NT2/D1 (cell line): ENCODE data around the gene CEP41.

Experiments
- DNase-seq: peaks from one replicate; pipeline ENCODE4 v3.0.0-alpha.2; 2011; ENCODE audit warnings: low read depth, low spot score
- H3K27me3 ChIP-seq: 2 replicates; pipeline ENCODE4 v1.6.0; 2011; ENCODE audit warnings: mild to moderate bottlenecking; ENCODE audit not compliant: insufficient read length, insufficient read depth
- H3K36me3 ChIP-seq: 2 replicates; pipeline ENCODE4 v1.6.1; 2011; ENCODE audit warnings: mild to moderate bottlenecking, low read length, mixed read lengths; ENCODE audit not compliant: insufficient read depth, insufficient read length
- H3K4me1 ChIP-seq: 2 replicates; pipeline ENCODE4 v1.5.1; 2011; ENCODE audit not compliant: insufficient read depth, insufficient read length
- H3K4me3 ChIP-seq: 2 replicates; pipeline ENCODE4 v1.5.1; 2011; ENCODE audit warnings: low read depth; ENCODE audit not compliant: insufficient read length
- H3K9ac ChIP-seq: 2 replicates; pipeline ENCODE4 v1.6.0; 2011; ENCODE audit warnings: low read depth; ENCODE audit not compliant: insufficient read length
- H3K9me3 ChIP-seq: 2 replicates; pipeline ENCODE4 v1.5.1; 2011; ENCODE audit warnings: mild to moderate bottlenecking, low read length; ENCODE audit not compliant: insufficient read depth
- SUZ12 ChIP-seq: IDR thresholded peaks from 2 replicates; pipeline ENCODE4 v1.6.1; 2011; ENCODE audit not compliant: insufficient read length, insufficient read depth; ENCODE audit errors: extremely low read depth
- YY1 ChIP-seq: IDR thresholded peaks from 2 replicates; pipeline ENCODE4 v1.6.1; 2011; ENCODE audit not compliant: insufficient read length, insufficient read depth
- ZNF274 ChIP-seq: IDR thresholded peaks from 2 replicates; pipeline ENCODE4 v1.6.1; 2011; ENCODE audit warnings: mild to moderate bottlenecking, low read depth, low read length

The CEP41 gene

GRCh38 chr7:130426564-130426963 lies 14.3 kb downstream of the CEP41 start:
- peaks cover 4% of the 10 kb centered on the region for H3K36me3 ChIP-seq

DNA sequence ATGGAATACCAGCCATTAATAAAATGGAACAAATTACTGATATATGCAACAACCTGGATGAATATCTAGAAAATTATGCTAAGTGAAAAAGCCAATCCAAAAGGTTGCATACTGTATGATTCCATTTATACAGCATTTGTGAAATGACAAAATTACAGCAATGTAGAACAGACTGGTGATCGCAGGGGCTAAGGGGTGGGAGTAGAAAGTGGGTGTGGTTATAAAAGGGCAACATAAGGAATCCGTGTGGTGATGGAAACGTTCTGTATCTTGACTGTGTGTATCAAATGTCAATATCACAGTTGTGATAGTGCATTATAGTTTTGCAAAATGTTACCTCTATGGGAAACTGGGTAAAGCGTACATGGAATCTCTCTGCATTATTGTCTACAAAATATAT lies 15.0 kb downstream of the CEP41 start:
- Histone ChIP-seq H3K36me3 (peaks cover 4% of the 10 kb centered on the region), H3K9ac (no peak overlapping the region), H3K27me3 (no peaks in the 10 kb centered on the region), H3K4me1 (no peaks in the 10 kb centered on the region), H3K4me3 (no peak overlapping the region), H3K9me3 (no peaks in the 10 kb centered on the region)
- no peak for TF ChIP-seq YY1
- no peak for DNase-seq

More at GRCh38 chr7:130426564-130426963, 14.3 kb downstream of the CEP41 start:
- no peak for TF ChIP-seq SUZ12
- no peak for TF ChIP-seq ZNF274
- no peak for TF ChIP-seq YY1
- H3K4me1 ChIP-seq: no peaks in the 10 kb centered on the region
- no peak for DNase-seq
- no peak overlapping the region for H3K4me3 ChIP-seq
- no peaks in the 10 kb centered on the region for H3K9me3 ChIP-seq
- no peaks in the 10 kb centered on the region for H3K27me3 ChIP-seq
- H3K9ac ChIP-seq: no peak overlapping the region

DNA sequence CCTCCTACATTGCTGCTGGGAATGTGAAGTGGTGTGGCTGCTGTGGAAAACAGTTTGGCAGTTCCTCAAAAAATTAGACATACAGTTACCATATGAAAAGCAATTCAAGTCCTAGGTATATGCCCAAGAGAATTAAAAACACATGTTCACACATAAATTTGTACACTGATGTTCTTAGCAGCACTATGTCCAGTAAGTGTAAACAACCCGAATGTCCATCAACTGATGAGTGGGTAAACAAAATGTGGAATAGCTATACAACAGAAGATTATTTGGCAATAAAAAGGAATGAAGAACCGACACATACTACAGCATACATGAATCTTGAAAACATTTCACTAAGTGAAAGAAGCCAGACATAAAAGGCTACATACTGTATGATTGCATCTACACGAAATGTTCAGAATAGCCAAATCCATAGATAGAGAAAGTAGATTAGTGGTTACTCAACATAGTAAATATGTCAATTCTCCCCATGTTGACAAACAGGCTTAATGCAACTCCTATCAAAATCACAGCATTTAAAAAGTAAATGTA lies 17.2 kb downstream of the CEP41 start:
- DNase-seq: no peak
- TF ChIP-seq SUZ12 (no peak), YY1 (no peak), ZNF274 (no peak)
- Histone ChIP-seq H3K4me3 (no peak overlapping the region), H3K9me3 (no peaks in the 10 kb centered on the region), H3K4me1 (no peaks in the 10 kb centered on the region), H3K9ac (no peak overlapping the region), H3K36me3 (peaks cover 4% of the 10 kb centered on the region), H3K27me3 (no peaks in the 10 kb centered on the region)

- no peak for TF ChIP-seq ZNF274
- no peak for TF ChIP-seq YY1
- no peak for TF ChIP-seq SUZ12
- H3K27me3 ChIP-seq: no peaks in the 10 kb centered on the region
- no peak for DNase-seq
- no peaks in the 10 kb centered on the region for H3K9me3 ChIP-seq
- no peaks in the 10 kb centered on the region for H3K4me1 ChIP-seq
- no peak overlapping the region for H3K9ac ChIP-seq
- no peak overlapping the region for H3K4me3 ChIP-seq
- peaks cover 2% of the 10 kb centered on the region for H3K36me3 ChIP-seq
Measured at GRCh38 chr7:130421684-130422083, 19.1 kb downstream of the CEP41 start.

DNA sequence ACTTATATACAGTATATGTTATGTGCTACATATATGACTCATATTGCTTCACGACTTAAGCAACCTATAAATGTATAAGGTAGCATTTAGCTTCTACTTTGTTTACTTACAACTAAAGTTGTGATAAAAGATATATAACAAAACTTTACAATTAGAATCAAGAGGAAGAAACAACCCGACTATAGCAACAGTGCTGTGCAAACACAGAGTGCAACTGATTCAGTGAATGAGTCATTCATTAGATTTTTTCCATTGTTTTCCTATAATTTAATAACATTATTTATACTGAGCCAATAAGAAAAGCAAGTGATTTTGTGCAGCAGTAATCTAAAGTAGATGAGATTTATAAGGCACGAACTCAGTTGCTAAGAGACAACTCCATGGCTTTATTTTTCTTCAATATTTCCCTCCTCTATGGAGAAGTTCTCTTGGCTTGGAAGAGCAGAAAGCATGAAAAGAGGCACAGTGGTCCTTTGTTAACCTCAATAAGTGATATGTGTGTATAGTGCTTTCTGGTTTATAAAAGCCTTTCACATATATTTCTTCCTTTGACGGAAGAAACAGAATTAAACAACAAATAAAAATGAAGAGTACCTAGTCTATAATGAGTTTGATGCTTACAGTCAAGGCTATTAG lies 19.8 kb downstream of the CEP41 start:
- TF ChIP-seq SUZ12 (no peak), ZNF274 (no peak), YY1 (no peak)
- no peaks in the 10 kb centered on the region for H3K36me3 ChIP-seq

GRCh38 chr7:130419658-130420057 lies 21.2 kb downstream of the CEP41 start:
- Histone ChIP-seq H3K36me3 (no peaks in the 10 kb centered on the region), H3K27me3 (no peaks in the 10 kb centered on the region), H3K9ac (no peak overlapping the region), H3K9me3 (no peaks in the 10 kb centered on the region), H3K4me3 (no peak overlapping the region), H3K4me1 (no peaks in the 10 kb centered on the region)
- DNase-seq: no peak
- no peak for TF ChIP-seq SUZ12
- no peak for TF ChIP-seq YY1
- TF ChIP-seq ZNF274: no peak

More for the DNA sequence above, 19.8 kb downstream of the CEP41 start:
- no peak overlapping the region for H3K4me3 ChIP-seq
- no peak overlapping the region for H3K9ac ChIP-seq
- no peaks in the 10 kb centered on the region for H3K4me1 ChIP-seq
- no peaks in the 10 kb centered on the region for H3K27me3 ChIP-seq
- DNase-seq: no peak
- no peaks in the 10 kb centered on the region for H3K9me3 ChIP-seq

GRCh38 chr7:130418306-130418705 lies 22.5 kb downstream of the CEP41 start:
- no peaks in the 10 kb centered on the region for H3K4me1 ChIP-seq
- H3K36me3 ChIP-seq: no peaks in the 10 kb centered on the region
- H3K4me3 ChIP-seq: no peak overlapping the region
- no peak for DNase-seq
- H3K9me3 ChIP-seq: no peaks in the 10 kb centered on the region
- no peak overlapping the region for H3K9ac ChIP-seq
- no peak for TF ChIP-seq SUZ12
- TF ChIP-seq ZNF274: no peak
- TF ChIP-seq YY1: no peak
- no peaks in the 10 kb centered on the region for H3K27me3 ChIP-seq
